ENCODE results near the gene KRT71. TPM values are rescaled to one million over a fixed set of nuclear protein-coding genes. Genes with fewer than 3 reads are reported as not detected.

Gene KRT71
- total and polyA plus RNA-seq, 5 donors from 2014 or later, result not detected

DNA sequence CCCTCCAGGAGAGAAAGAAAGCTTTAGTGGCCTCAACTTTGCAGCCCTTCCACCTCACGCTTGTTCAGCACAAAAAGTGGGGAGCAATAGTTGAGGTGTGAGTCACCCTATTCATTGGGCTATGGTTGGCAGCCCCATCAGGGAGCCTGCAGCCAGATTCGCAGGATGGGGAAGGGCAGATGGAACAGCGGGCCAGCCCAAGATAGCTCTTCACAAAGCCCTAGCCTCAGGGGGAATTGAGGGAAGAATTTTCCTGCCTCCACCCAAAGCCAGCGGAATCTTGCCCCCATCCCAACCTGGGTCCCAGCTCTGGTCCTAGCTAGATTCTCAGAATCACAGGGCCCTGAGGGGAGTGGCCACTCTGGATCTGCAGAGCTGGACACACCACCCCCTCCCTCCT is 29.1 kb downstream of the KRT71 start:
- H3K36me3 Mint-ChIP-seq, result no peaks in the 10 kb centered on the region
- no peaks in the 10 kb centered on the region for H3K9me3 ChIP-seq (ENCODE audit: control insufficient read depth in 2 of 2, low read length in 2 of 2)
- no peak overlapping the region for H3K4me3 Mint-ChIP-seq
- H3K36me3 ChIP-seq (ENCODE audit: control insufficient read depth, insufficient read depth, low read length), result no peaks in the 10 kb centered on the region
- no peaks in the 10 kb centered on the region for H3K27me3 Mint-ChIP-seq
- no peaks in the 10 kb centered on the region for H3K9me3 Mint-ChIP-seq
- H3K27ac Mint-ChIP-seq, result no peak overlapping the region
- H3K4me1 ChIP-seq (ENCODE audit: control insufficient read depth, insufficient read depth, low read length, poor library complexity, severe bottlenecking), result no peaks in the 10 kb centered on the region
- no peak for ATAC-seq (ENCODE audit: low read depth in 2 of 2)
- no peak overlapping the region for H3K27ac ChIP-seq (ENCODE audit: insufficient read depth, low read length, poor library complexity, severe bottlenecking)
- H3K4me3 ChIP-seq (ENCODE audit: low read depth, low read length), result no peak overlapping the region
- no peaks in the 10 kb centered on the region for H3K27me3 ChIP-seq (ENCODE audit: control insufficient read depth, insufficient read depth, low read length)
- DNase-seq, result no peak
- H3K4me1 Mint-ChIP-seq, result no peaks in the 10 kb centered on the region

DNA sequence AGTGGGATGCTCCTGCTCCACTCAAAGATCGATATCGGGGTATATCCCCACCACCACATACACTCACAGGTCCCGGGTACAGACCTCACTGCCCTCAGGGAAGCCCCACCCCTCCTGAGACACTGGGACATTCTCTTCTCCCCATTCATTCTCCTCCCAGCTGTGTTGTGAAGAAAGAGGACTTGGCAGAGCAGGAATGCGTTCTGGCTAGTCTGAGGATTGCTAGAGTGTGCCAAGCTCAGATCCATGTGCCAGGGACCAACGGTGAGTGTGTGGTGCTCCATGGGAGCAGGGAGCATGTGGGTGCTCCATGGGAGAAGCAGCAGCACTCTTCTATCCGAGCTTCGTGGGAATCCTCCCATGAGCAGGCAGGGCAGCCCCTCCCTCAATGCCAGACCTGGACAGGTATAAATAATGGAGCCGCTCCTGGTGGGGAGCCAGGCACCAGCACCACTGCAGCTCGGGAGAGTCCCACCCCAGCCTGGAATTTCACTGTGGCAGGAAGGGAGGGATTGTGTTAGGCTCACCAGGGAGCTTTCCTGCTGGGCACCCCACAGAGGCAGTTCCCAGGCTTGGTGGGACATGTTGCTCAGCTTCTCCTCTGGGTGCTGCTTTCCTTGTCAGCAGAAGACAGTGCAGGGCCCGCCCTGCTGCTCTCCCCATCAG is 30.5 kb downstream of the KRT71 start:
- ATAC-seq (ENCODE audit: low read depth in 2 of 2) (no peak), DNase-seq (no peak)
- H3K36me3 ChIP-seq (ENCODE audit: control insufficient read depth, insufficient read depth, low read length), result no peaks in the 10 kb centered on the region
- H3K27me3 Mint-ChIP-seq, result no peaks in the 10 kb centered on the region
- no peak overlapping the region for H3K4me3 ChIP-seq (ENCODE audit: low read depth, low read length)
- no peaks in the 10 kb centered on the region for H3K36me3 Mint-ChIP-seq
- H3K27me3 ChIP-seq (ENCODE audit: control insufficient read depth, insufficient read depth, low read length), result no peaks in the 10 kb centered on the region
- H3K27ac Mint-ChIP-seq, result no peak overlapping the region
- no peaks in the 10 kb centered on the region for H3K9me3 ChIP-seq (ENCODE audit: control insufficient read depth in 2 of 2, low read length in 2 of 2)
- no peaks in the 10 kb centered on the region for H3K4me1 Mint-ChIP-seq
- H3K4me1 ChIP-seq (ENCODE audit: control insufficient read depth, insufficient read depth, low read length, poor library complexity, severe bottlenecking), result no peaks in the 10 kb centered on the region
- no peak overlapping the region for H3K4me3 Mint-ChIP-seq
- no peak overlapping the region for H3K27ac ChIP-seq (ENCODE audit: insufficient read depth, low read length, poor library complexity, severe bottlenecking)
- H3K9me3 Mint-ChIP-seq, result no peaks in the 10 kb centered on the region

DNA sequence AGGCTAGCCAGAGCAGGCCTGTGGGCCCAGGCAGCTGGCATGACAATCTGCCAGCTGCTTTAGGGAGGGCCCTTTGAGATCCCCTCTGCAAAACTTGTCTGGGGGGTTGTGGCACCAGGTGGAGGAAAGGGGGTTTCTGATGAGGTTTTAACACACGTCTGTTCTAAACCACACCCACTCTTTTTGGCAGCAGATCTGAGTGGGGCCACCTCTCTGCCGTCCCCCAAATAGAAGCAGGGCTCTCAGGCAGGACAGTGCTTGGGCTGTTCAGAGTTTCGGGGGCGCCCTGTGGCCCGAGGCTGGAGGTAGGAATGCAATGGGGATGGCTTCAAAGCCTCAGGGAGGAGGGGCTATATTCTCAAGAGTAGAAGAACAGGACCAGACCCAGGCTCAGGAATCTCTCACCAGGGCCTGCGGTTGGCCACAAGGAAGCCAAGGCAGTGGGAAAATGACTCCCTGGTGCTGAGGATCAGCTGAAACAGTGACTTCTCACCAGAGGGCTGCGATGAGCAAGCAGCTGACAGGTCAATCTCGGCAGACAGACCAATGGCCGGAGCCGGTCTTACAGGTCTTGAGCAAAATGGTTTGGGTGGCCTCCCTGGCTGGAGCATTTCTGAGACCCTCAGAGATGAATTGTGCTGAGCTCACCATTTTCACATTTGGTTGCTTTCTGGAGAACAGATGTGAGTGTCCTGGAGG is 31.2 kb downstream of the KRT71 start:
- ATAC-seq (ENCODE audit: low read depth in 2 of 2) (no peak), DNase-seq (no peak)
- Histone ChIP-seq H3K4me3 (ENCODE audit: low read depth, low read length) (no peak overlapping the region), H3K27ac (ENCODE audit: insufficient read depth, low read length, poor library complexity, severe bottlenecking) (no peak overlapping the region), H3K27me3 (ENCODE audit: control insufficient read depth, insufficient read depth, low read length) (no peaks in the 10 kb centered on the region), H3K36me3 (ENCODE audit: control insufficient read depth, insufficient read depth, low read length) (no peaks in the 10 kb centered on the region), H3K4me1 (ENCODE audit: control insufficient read depth, insufficient read depth, low read length, poor library complexity, severe bottlenecking) (no peaks in the 10 kb centered on the region), H3K9me3 (ENCODE audit: control insufficient read depth in 2 of 2, low read length in 2 of 2) (no peaks in the 10 kb centered on the region)
- Mint-ChIP-seq H3K9me3 (no peaks in the 10 kb centered on the region), H3K27ac (no peak overlapping the region), H3K4me3 (no peak overlapping the region), H3K27me3 (no peaks in the 10 kb centered on the region), H3K36me3 (no peaks in the 10 kb centered on the region), H3K4me1 (no peaks in the 10 kb centered on the region)

DNA sequence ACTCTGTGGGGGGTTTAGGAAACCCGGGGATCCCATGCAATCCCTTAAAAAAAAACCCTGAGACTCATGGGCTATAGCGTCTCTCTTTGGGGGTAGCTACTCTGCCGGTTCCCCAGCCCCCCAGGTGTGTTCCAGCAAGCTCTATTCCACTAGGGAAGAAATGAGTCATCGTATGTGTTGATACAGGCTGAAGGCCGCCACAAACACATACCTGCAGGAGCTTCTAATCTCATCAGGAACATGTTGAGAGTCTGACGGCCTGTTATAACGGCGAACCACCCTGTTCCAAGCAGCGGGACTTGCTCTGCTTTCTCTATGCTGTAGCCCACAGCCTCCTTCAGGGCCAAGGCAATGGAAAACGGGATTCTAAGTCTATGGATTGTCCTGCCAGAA is 31.8 kb downstream of the KRT71 start:
- Mint-ChIP-seq H3K4me3 (peak overlapping the region in 1 of 4 donors; percentile 62), H3K4me1 (no peaks in the 10 kb centered on the region), H3K36me3 (no peaks in the 10 kb centered on the region), H3K27me3 (no peaks in the 10 kb centered on the region), H3K9me3 (no peaks in the 10 kb centered on the region), H3K27ac (no peak overlapping the region)
- Histone ChIP-seq H3K36me3 (ENCODE audit: control insufficient read depth, insufficient read depth, low read length) (no peaks in the 10 kb centered on the region), H3K4me3 (ENCODE audit: low read depth, low read length) (no peak overlapping the region), H3K27me3 (ENCODE audit: control insufficient read depth, insufficient read depth, low read length) (no peaks in the 10 kb centered on the region), H3K27ac (ENCODE audit: insufficient read depth, low read length, poor library complexity, severe bottlenecking) (no peak overlapping the region), H3K9me3 (ENCODE audit: control insufficient read depth in 2 of 2, low read length in 2 of 2) (no peaks in the 10 kb centered on the region), H3K4me1 (ENCODE audit: control insufficient read depth, insufficient read depth, low read length, poor library complexity, severe bottlenecking) (no peaks in the 10 kb centered on the region)
- ATAC-seq (ENCODE audit: low read depth in 2 of 2), result no peak
- DNase-seq, result no peak

DNA sequence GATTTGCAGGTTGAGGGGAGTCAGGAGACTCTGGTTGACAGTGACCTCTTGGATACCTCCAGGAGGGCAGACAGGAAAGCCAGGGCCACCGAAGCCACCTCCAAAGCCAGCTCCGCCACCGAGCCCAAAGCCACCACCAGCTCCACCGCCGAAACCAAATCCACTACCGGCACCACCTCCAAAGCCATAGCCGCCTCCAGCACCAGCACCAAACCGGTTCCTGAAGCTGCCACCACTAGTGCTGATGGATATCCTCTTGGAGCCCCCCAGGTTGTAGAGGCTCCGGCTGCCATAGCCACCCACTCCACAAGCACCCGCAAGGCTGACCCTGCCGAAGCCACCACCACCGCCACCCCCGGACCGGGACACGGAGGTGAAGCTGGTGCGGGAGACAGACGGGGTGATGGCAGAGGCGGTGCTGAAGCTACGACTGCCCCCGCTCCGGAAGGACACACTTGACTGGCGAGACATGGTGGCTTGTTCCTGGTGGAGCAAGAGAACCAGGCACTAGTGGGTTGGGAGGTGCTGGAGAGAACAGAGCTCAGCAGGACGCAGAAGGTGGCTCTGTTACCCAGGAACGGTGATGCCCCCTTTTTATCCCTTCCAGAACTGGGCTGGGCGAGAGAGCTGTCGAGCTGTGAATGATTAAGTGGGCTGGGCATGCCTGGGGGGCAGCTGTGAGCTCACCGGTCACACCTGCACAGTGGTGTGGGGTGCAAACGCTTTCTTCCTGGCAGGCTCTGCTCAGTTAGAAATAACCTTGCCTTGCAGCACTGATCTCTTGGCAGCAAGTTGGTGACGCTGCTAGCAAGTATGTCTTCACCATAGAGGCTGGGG is 32.9 kb downstream of the KRT71 start, which contains the start of gene KRT5:
KRT5 (minus strand) TSS at position 569 of the 837 bp plus-strand sequence; CDS start at position 471, 98 bp downstream.
- no peak within 1 kb of the TSS for H3K27ac Mint-ChIP-seq
- no peaks in the 10 kb centered on the region for H3K4me1 Mint-ChIP-seq
- H3K9me3 ChIP-seq (ENCODE audit: control insufficient read depth in 2 of 2, low read length in 2 of 2), result no peaks in the 10 kb centered on the region
- H3K27ac ChIP-seq (ENCODE audit: insufficient read depth, low read length, poor library complexity, severe bottlenecking), result no peak within 1 kb of the TSS
- H3K4me3 Mint-ChIP-seq, result peak within 1 kb of the TSS in 1 of 4 donors; percentile 62
- no peak within 1 kb of the TSS for H3K4me3 ChIP-seq (ENCODE audit: low read depth, low read length)
- ATAC-seq (ENCODE audit: low read depth in 2 of 2), result no peak
- H3K36me3 ChIP-seq (ENCODE audit: control insufficient read depth, insufficient read depth, low read length), result no peaks in the 10 kb centered on the region
- no peaks in the 10 kb centered on the region for H3K9me3 Mint-ChIP-seq
- no peaks in the 10 kb centered on the region for H3K27me3 Mint-ChIP-seq
- H3K36me3 Mint-ChIP-seq, result no peaks in the 10 kb centered on the region
- DNase-seq, result no peak
- no peaks in the 10 kb centered on the region for H3K27me3 ChIP-seq (ENCODE audit: control insufficient read depth, insufficient read depth, low read length)
- H3K4me1 ChIP-seq (ENCODE audit: control insufficient read depth, insufficient read depth, low read length, poor library complexity, severe bottlenecking), result no peaks in the 10 kb centered on the region

DNA sequence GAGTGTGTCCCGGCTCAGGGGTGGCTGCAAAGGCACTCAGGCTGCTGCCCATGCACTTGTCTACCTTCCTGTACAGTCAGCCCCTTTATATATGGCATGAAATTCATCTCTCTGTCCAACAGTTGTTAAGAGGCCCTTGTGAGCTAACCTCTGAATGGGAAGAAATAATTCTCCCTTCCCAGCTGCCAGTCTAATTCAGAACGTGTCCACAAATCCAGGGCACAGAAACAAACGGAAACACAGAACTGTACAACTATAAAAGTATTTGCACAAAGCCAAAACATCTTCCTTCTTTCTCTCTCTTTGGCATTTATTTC is 33.6 kb downstream of the KRT71 start:
- Mint-ChIP-seq H3K27ac (no peak overlapping the region), H3K36me3 (no peaks in the 10 kb centered on the region), H3K4me1 (no peaks in the 10 kb centered on the region), H3K27me3 (no peaks in the 10 kb centered on the region), H3K4me3 (no peak overlapping the region), H3K9me3 (no peaks in the 10 kb centered on the region)
- H3K9me3 ChIP-seq (ENCODE audit: control insufficient read depth in 2 of 2, low read length in 2 of 2), result no peaks in the 10 kb centered on the region
- no peak overlapping the region for H3K4me3 ChIP-seq (ENCODE audit: low read depth, low read length)
- H3K36me3 ChIP-seq (ENCODE audit: control insufficient read depth, insufficient read depth, low read length), result no peaks in the 10 kb centered on the region
- no peak overlapping the region for H3K27ac ChIP-seq (ENCODE audit: insufficient read depth, low read length, poor library complexity, severe bottlenecking)
- no peaks in the 10 kb centered on the region for H3K4me1 ChIP-seq (ENCODE audit: control insufficient read depth, insufficient read depth, low read length, poor library complexity, severe bottlenecking)
- ATAC-seq (ENCODE audit: low read depth in 2 of 2) (no peak), DNase-seq (no peak)
- no peaks in the 10 kb centered on the region for H3K27me3 ChIP-seq (ENCODE audit: control insufficient read depth, insufficient read depth, low read length)

DNA sequence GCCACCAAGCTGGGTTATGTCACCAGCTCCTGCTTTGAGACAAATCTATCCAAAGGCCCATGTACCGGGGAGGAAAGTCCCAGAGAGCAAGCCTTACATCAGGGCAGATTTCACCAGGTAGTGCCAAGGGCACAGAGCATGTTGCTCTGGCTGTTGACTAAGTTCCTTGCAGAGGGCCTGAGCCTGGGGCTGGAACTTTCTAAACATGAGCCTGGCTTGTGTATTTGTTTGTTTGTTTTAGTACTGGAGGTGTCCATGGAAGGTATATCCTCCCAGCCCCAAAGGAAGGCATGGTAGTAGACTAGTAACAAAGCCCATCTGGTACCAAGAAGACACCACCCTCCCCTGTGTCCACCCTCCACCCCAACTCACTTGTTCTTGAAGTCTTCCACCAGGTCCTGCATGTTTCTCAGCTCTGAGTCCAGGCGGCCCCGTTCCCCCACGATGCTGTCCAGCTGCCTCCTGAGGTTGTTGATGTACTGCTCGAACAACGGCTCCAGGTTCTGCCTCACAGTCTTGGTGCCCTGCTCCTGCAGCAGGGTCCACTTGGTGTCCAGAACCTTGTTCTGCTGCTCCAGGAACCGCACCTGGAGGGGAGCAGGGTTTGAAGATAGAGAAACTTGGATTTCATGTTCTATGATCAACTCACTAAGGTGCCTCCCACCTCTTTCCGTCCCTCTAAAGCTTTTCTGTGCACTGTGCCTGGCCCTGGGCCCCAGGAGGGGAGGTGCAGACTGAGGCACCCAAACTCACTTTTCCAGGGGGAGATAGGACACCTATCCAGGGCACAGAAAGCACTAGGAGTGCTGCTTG is 34.2 kb downstream of the KRT71 start:
- H3K27ac ChIP-seq (ENCODE audit: insufficient read depth, low read length, poor library complexity, severe bottlenecking), result no peak overlapping the region
- Mint-ChIP-seq H3K36me3 (no peaks in the 10 kb centered on the region), H3K27me3 (no peaks in the 10 kb centered on the region), H3K4me1 (no peaks in the 10 kb centered on the region), H3K27ac (no peak overlapping the region), H3K4me3 (no peak overlapping the region), H3K9me3 (no peaks in the 10 kb centered on the region)
- no peaks in the 10 kb centered on the region for H3K27me3 ChIP-seq (ENCODE audit: control insufficient read depth, insufficient read depth, low read length)
- no peak for DNase-seq
- H3K9me3 ChIP-seq (ENCODE audit: control insufficient read depth in 2 of 2, low read length in 2 of 2), result no peaks in the 10 kb centered on the region
- H3K4me1 ChIP-seq (ENCODE audit: control insufficient read depth, insufficient read depth, low read length, poor library complexity, severe bottlenecking), result no peaks in the 10 kb centered on the region
- no peak for ATAC-seq (ENCODE audit: low read depth in 2 of 2)
- H3K36me3 ChIP-seq (ENCODE audit: control insufficient read depth, insufficient read depth, low read length), result no peaks in the 10 kb centered on the region
- H3K4me3 ChIP-seq (ENCODE audit: low read depth, low read length), result no peak overlapping the region

All from CD4-positive, CD25-positive, alpha-beta regulatory T cell (primary cell).